GM19240 (cell line): ENCODE data around the gene SHISA7.
A peak's percentile ranks its signal among the peaks of the same experiment; 100 is the strongest.

Source experiments
- DNase-seq: peaks from one replicate; pipeline ENCODE4 v3.0.0; 2011; ENCODE audit warnings: low spot score; ENCODE audit not compliant: insufficient read length

SHISA7 gene

GRCh38 chr19:55390461-55390880 is 52.6 kb downstream of the SHISA7 start:
- no peak for DNase-seq

DNA sequence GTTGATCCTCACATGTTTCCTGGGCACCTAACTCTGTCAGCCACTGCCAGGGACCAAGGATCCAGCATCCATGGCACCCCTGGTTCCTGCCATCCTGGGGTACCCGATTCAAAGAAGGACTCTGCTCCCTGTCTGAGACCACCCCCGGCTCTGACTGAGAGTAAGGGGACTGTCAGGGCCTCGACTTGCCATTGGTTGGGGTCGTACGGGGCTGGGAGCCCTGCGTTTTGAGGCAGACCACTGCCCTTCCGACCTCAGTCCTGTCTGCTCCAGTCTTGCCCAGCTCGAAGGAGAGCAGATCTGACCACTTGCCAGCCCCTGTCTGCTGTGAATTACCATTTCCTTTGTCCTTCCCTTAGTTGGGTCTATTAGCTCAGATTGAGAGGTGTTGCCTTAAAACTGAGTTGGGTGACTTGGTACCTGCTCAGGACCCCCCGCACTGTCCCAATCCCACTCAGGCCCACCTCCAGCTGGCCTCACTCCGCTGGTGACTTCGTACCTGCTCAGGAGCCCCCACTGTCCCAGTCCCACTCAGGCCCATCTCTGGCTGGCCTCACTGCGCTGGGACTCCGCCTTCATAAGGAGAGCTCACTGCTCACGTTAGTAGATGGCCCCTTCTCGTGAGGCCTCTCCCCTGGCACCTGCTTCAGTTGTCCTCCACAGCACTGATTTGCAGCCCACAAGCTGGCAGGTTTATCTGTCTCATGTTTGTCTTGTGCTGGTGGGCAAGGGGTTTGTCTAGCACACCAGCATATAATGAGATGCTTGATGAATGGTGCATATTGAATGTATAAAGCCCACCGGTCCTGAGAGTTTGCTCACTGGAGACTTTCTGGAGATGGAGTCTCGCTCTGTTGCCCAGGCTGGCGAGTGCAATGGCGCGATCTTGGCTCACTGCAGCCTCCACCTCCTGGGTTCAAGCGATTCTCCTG is 53.4 kb downstream of the SHISA7 start:
- no peak for DNase-seq

GRCh38 chr19:55387736-55388497 is 55.2 kb downstream of the SHISA7 start:
- DNase-seq: no peak

- no peak for DNase-seq
Observed at GRCh38 chr19:55386493-55386971, 56.6 kb downstream of the SHISA7 start.

DNA sequence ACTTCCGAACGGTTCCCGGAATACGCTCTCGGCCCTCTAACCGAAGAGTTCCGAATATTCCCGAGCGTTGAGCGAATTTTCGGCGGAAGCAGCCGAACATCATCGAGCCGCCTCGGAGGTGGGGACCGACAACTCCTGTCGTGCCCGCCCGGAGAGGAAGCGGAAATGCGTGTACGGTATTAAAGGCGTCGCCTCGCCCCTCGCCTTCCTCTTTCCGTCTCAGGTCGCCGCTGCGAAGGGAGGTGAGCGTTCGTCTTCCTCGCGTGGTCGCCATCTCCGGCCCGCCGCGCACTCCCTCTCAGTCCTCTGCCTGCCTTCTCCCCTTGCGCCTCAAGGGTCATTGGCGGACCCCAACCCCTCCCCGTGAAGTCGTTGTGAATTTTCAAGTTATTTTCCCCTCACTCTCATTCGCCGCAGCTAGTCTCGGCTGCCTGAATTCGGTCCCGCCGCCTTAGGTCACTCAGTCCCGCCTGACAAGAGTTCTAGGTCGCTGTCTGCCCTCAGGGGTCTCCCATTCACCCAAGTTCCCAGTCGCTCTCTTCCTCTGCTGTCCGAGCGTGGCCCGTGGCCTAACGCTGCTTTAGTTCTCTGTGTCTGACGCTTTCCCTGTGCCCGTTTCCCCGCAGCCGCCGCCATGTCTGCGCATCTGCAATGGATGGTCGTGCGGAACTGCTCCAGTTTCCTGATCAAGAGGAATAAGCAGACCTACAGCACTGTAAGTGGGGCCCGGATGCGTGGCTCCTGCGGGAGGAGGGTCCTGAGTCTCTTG is 57.2 kb downstream of the SHISA7 start, which contains the start of gene RPL28:
Gene RPL28, plus strand, starts transcription at position 209 of the 769 bp plus-strand sequence. Its CDS starts 426 bp downstream, at position 635.
- peak; percentile 98 for DNase-seq

DNA sequence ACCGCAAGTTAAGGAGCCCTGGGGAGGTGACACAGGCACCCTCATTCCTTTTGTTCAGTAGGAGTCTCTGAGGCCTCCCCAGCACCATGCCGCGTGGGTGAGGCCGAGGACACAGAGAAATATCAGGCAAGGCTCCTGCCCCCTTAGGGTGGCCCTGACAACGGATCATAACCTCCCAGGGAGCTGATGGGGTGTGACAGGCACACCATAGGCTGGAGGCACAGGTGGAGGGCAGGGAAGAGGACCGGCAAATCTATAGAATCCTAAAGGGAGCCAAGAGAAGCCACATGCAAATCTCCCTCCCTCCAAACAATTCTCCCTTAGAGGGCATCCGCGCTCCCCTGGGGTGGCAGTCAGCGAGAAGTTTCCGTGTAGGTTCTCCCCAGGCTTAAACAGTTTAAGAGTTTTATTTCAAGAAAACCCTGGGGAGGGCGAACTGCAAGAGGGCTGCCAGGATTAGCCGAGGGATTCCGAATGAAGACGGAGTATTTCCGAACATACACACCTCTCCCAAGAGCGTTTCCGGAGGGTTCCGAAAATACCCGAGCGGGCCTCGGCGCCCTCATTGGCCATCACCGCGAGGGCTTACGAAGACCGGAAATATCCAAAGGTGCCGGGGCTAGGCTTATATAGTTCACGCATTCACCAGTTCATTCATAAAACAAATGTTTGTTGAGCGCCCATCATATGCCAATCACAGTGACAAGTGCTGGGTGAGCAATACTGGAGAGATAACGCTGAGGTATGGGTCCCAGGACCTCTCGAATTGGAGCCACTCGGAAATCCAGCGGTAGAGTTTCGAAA is 58.0 kb downstream of the SHISA7 start:
- peak; percentile 97 for DNase-seq

DNA sequence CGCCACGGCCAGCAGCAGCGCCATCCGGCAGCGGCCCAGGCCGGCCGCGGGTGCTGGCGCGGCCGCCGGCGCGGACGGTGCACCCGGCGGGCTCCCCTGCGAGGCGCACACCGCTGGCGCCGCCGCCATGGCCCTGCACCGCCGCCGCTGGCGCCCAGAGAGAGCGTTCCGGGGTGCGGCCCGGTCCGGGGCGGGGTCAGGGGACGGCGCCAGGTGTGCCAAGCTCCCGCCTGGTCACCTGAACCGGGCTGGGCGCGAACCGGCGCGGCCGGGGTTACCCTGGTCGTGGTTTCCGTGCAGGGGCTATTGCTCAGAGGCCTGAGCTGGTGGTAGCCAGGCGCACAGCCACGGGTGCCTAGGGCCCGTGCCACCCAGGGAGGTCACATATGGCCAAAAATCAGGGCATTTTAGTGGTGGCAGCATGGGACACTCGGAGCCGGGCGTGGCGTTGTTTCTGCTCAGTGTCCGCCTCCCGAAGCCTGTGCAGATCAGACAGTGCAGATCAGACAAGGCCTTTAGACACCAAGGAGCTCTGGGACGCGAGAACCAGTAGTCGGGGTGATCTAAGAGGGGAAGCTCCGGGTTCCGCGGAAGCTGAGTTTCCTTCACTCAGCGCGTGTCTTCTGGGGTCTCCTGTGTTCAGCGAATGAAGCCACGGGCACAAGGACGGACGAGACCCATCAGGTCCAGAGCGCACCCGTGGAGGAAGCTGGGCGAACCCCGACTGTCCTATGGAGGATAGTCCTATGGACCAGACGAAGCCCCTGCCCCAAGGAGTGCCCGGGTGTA is 58.8 kb downstream of the SHISA7 start, which contains the start of gene TMEM238:
Gene TMEM238, minus strand, starts transcription at position 162 of the 789 bp plus-strand sequence. Its CDS starts 33 bp downstream, at position 129.
- no peak for DNase-seq

- peak; percentile 81 for DNase-seq
Observed at GRCh38 chr19:55383279-55384130, 59.6 kb downstream of the SHISA7 start.

DNA sequence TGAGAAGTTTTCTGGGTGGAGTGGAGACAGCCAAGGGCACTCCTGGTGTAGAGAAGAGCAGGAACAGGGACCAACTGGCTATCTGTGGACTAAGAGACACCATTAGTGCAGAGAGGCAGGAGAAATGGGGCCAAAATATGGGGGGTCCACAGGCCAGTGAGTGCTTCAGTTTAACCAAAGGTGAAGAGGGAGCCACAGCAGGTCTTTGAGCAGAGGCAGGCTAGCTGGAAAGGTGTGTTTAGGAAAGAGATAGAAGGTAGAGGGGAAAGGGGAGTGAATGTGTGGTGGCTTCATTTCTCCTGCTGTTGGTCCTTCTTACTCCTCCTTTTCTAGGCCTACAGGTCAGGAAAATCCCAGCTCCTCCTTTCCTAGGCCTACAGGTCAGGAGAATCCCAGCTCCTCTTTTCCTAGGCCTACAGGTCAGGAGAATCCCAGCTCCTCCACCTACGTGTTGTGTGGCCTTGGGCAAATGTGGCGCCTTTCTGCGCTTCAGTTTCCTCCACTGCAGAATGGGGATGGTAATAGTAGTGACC is 60.5 kb downstream of the SHISA7 start:
- DNase-seq: no peak

GRCh38 chr19:55382013-55382412 is 61.1 kb downstream of the SHISA7 start:
- no peak for DNase-seq

DNA sequence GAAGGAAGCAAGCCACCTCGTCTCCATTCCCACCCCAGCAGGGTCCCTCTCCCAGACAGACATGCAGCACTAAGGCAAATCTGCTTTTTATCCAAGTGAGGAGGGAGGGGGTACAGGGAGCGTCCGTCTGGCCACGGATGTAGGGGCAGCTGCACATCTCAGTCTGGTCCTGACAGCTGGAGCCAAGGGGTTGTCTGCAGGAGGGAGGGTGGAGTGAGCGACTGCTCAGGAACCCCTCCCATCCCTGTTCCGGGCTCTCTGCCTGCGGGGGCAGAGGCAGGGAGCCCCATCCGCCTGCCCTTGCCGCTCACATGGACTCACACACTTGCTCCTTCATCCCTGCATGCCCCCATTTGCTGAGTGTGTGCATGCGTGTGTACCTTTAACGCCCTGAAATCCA is 63.9 kb downstream of the SHISA7 start:
- no peak for DNase-seq
